Liver (tissue), 9 donors: ENCODE data around the gene ANKMY2. TPM values are rescaled to one million over a fixed set of nuclear protein-coding genes. Genes with fewer than 3 reads are reported as not detected.
A peak's percentile ranks its signal among the peaks of the same experiment; 100 is the strongest.

Experiments
- DNase-seq: peaks from one replicate; pipeline ENCODE4 v3.0.0-alpha.2; 2017; ENCODE audit warnings: low spot score
- H3K27ac ChIP-seq, 2 donors: one replicate each; pipeline ENCODE4 v1.7.0; 2013; ENCODE audit warnings: inconsistent platforms in 2 of 2, low read length in 2 of 2, control low read depth in 1 of 2, low read depth in 1 of 2, mild to moderate bottlenecking in 1 of 2
- H3K27me3 ChIP-seq, 4 donors: one replicate each; pipeline versions ENCODE4 v1.6.1 to v1.7.0; 2013; ENCODE audit warnings: low read length in 3 of 4, inconsistent platforms in 1 of 4, mild to moderate bottlenecking in 1 of 4, moderate library complexity in 1 of 4; ENCODE audit not compliant: control insufficient read depth in 4 of 4, insufficient read depth in 4 of 4
- H3K36me3 ChIP-seq, 4 donors: one replicate each; pipeline versions ENCODE4 v1.6.1 to v1.7.0; 2013; ENCODE audit warnings: low read length in 3 of 4, mild to moderate bottlenecking in 3 of 4, low read depth in 1 of 4, moderate library complexity in 1 of 4; ENCODE audit not compliant: control insufficient read depth in 4 of 4, insufficient read depth in 3 of 4
- H3K4me1 ChIP-seq, 4 donors: one replicate each; pipeline versions ENCODE4 v1.6.1 to v1.7.0; 2013; ENCODE audit warnings: low read length in 3 of 4, mild to moderate bottlenecking in 3 of 4, moderate library complexity in 1 of 4; ENCODE audit not compliant: control insufficient read depth in 4 of 4, insufficient read depth in 4 of 4
- H3K4me3 ChIP-seq, 3 donors: one replicate each; pipeline versions ENCODE4 v1.6.1 to v1.7.0; 2013; ENCODE audit warnings: low read length in 3 of 3, control low read depth in 1 of 3, low read depth in 1 of 3, mild to moderate bottlenecking in 1 of 3
- H3K9ac ChIP-seq, 2 donors: one replicate each; pipeline ENCODE4 v1.7.0; 2013; ENCODE audit warnings: low read length in 2 of 2, mild to moderate bottlenecking in 2 of 2, moderate library complexity in 2 of 2, control low read depth in 1 of 2, low read depth in 1 of 2
- H3K9me3 ChIP-seq, 4 donors: one replicate each; pipeline versions ENCODE4 v1.6.1 to v1.7.0; 2013; ENCODE audit warnings: low read length in 3 of 4; ENCODE audit not compliant: control insufficient read depth in 4 of 4
- ATF3 ChIP-seq: IDR thresholded peaks from 2 replicates; pipeline ENCODE4 v1.6.1; 2016; ENCODE audit warnings: antibody characterized with exemption
- EGR1 ChIP-seq, 2 donors: IDR thresholded peaks; 2 replicates each; pipeline ENCODE4 v1.6.1; 2016 to 2018; ENCODE audit warnings: antibody characterized with exemption in 2 of 2, low read depth in 2 of 2
- FOXA1 ChIP-seq: IDR thresholded peaks from 2 replicates; pipeline ENCODE4 v1.6.1; 2016; ENCODE audit warnings: antibody characterized with exemption
- FOXA2 ChIP-seq: IDR thresholded peaks from 2 replicates; pipeline ENCODE4 v1.6.1; 2016; ENCODE audit warnings: antibody characterized with exemption
- HNF4A ChIP-seq, 2 donors: conservative IDR thresholded peaks; 2 replicates each; pipeline ENCODE4 v1.6.1; 2016; ENCODE audit warnings: antibody characterized with exemption in 2 of 2, mild to moderate bottlenecking in 2 of 2
- JUND ChIP-seq, 2 donors: IDR thresholded peaks; 2 replicates each; pipeline ENCODE4 v1.6.1; 2016; ENCODE audit warnings: antibody characterized with exemption in 2 of 2
- MAX ChIP-seq: IDR thresholded peaks from 2 replicates; pipeline ENCODE4 v1.6.1; 2016; ENCODE audit warnings: antibody characterized with exemption
- RAD21 ChIP-seq, 2 donors: IDR thresholded peaks; 2 replicates each; pipeline ENCODE4 v1.6.1; 2016; ENCODE audit warnings: antibody characterized with exemption in 2 of 2, mild to moderate bottlenecking in 2 of 2
- REST ChIP-seq: IDR thresholded peaks from 2 replicates; pipeline ENCODE4 v1.6.1; 2016; ENCODE audit warnings: antibody characterized with exemption, mild to moderate bottlenecking
- SP1 ChIP-seq: IDR thresholded peaks from 2 replicates; pipeline ENCODE4 v1.6.1; 2018; ENCODE audit warnings: antibody characterized with exemption, mild to moderate bottlenecking
- TAF1 ChIP-seq: conservative IDR thresholded peaks from 2 replicates; pipeline ENCODE4 v1.6.1; 2016; ENCODE audit warnings: antibody characterized with exemption, mild to moderate bottlenecking
- YY1 ChIP-seq: IDR thresholded peaks from 2 replicates; pipeline ENCODE4 v1.6.1; 2016; ENCODE audit warnings: antibody characterized with exemption, mild to moderate bottlenecking
- WGBS: extraction: QIAGEN DNeasy Blood & Tissue Kit; methylation state at CpG from one replicate; pipeline ENCODE4 v1.1.7; 2013; 5-methylcytosine and 5-hydroxymethylcytosine counted together
- polyA plus RNA-seq, 2 donors: library from polyadenylated mRNA; stranded (reverse) in 1 of 2; unstranded in 1 of 2; fragments of 200-250 nt in 1 of 2; fragments of >200 nt in 1 of 2; fragmentation: Nextera tagmentation in 1 of 2; extraction: Ambion mirVana in 1 of 2; gene quantifications; one replicate each; pipeline versions ENCODE4 v1.2.1 to v1.2.3, GENCODE V29; 2013 to 2015
- total RNA-seq, 2 donors: library from RNA; depleted of rRNA; stranded (reverse); fragments of >200 nt; gene quantifications; one replicate each; pipeline ENCODE4 v1.2.3, GENCODE V29; 2014
- donor health status: healthy.
- donor health status: healthy.
- donor health status: healthy.
- donor health status: healthy.
- donor health status: healthy.

The ANKMY2 gene
- total and polyA plus RNA-seq, 4 donors = 2.7 to 11.4 (median 5.4) TPM

- peak overlapping the region; percentile 85 to 88 for H3K9ac ChIP-seq
- H3K36me3 ChIP-seq = no peaks in the 10 kb centered on the region
- TF ChIP-seq YY1 (no peak), JUND (IDR thresholded peaks at IDR 0.05) (no peak), FOXA2 (no peak), EGR1 (IDR thresholded peaks at IDR 0.05; ENCODE audit: low read depth in 2 of 2) (peak in 1 of 2 donors; percentile 10)
- WGBS = under 1% methylated on average over 57 of the region's 57 CpGs
- no peaks in the 10 kb centered on the region for H3K9me3 ChIP-seq
- H3K4me3 ChIP-seq = peak overlapping the region; percentile 79 to 94 (median 91)
- peak; percentile 77 for DNase-seq
- H3K27me3 ChIP-seq = no peaks in the 10 kb centered on the region
- peak overlapping the region; percentile 91 to 99 for H3K27ac ChIP-seq
- peaks cover 2 to 21% (median 14%) of the 10 kb centered on the region in 4 donors for H3K4me1 ChIP-seq
Observed at GRCh38 chr7:16644636-16645592, 640 bp downstream of the ANKMY2 start.

- H3K9ac ChIP-seq = peak overlapping the region in 1 of 2 donors; percentile 88
Observed at GRCh38 chr7:16644157-16644556, 1.4 kb downstream of the ANKMY2 start.

More at GRCh38 chr7:16644157-16644556, 1.4 kb downstream of the ANKMY2 start:
- Histone ChIP-seq H3K4me3 (peak overlapping the region; percentile 79 to 94 (median 91)), H3K36me3 (no peaks in the 10 kb centered on the region), H3K27ac (no peak overlapping the region), H3K9me3 (no peaks in the 10 kb centered on the region), H3K27me3 (no peaks in the 10 kb centered on the region), H3K4me1 (peaks cover 2 to 21% (median 14%) of the 10 kb centered on the region in 4 donors)
- no peak for TF ChIP-seq HNF4A (conservative IDR thresholded peaks at IDR 0.05)
- no peak for TF ChIP-seq YY1
- no peak for TF ChIP-seq ATF3
- TF ChIP-seq TAF1 = no peak
- TF ChIP-seq FOXA1 = no peak
- TF ChIP-seq MAX = no peak
- TF ChIP-seq SP1 = no peak
- TF ChIP-seq RAD21 (IDR thresholded peaks at IDR 0.05) = no peak
- TF ChIP-seq REST = no peak
- no peak for DNase-seq
- 65% methylated on average over 4 of the region's 4 CpGs for WGBS
